ENCODE results near the gene LMAN2.

DNA sequence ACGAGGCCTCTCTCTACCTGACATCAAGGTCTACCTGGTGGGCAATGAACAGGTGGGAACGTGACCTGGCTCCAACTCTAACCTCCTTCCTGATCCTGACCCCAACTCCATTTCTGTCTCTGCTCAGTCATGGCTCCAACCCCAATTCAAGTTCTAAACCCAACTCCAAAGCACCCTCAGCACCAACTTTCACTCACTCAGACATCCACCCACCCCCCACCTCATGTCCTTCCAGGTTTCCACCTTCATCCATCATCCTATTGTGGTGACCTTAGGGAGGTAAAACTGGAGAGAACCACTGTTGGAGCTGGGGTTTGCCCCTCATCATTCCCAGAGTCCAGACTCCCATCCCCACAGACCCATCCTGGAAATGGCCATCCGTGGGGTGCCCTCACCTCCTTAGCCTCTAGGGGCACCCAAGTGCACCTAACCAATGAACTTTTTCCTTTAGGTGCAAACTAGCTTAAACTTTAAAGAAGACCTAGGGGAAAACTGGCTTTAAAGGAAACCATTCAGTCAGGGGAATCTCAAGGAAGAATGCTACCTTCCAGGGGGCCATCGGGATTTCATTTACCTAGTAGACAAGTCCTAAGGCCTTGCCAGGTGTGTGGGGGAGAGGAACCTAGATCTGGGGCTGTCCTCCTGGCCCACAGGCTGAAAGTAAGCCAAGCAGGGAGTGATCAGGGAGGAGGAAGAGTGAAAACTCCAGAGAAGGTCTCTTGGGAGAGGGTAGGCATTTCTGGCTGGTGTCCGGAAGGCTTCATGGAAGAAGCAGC lies 17.6 kb upstream of the LMAN2 start:
- TF ChIP-seq POLR2A (IDR thresholded peaks at IDR 0.05; ENCODE audit: low read depth, low read length), result no peak
- no peak for TF ChIP-seq POLR2AphosphoS5 (IDR thresholded peaks at IDR 0.05; ENCODE audit: low read depth, low read length)
- TF ChIP-seq TAF1 (IDR thresholded peaks at IDR 0.05; ENCODE audit: low read depth, low read length), result no peak
- TF ChIP-seq POU2F2 (IDR thresholded peaks at IDR 0.05; ENCODE audit: low read depth, low read length), result no peak
- no peak for TF ChIP-seq SPI1 (IDR thresholded peaks at IDR 0.05; ENCODE audit: low read depth, low read length)
- no peak for TF ChIP-seq PAX5 (IDR thresholded peaks at IDR 0.05; ENCODE audit: insufficient read depth, low read length, severe bottlenecking)
